HCT116 (cell line): ENCODE data around the gene CREG1.

Experiments used
- CEBPB ChIP-seq: IDR thresholded peaks from 2 replicates; pipeline ENCODE4 v1.6.1; 2012; ENCODE audit warnings: low read depth
- ELF1 ChIP-seq: IDR thresholded peaks from 2 replicates; pipeline ENCODE4 v1.6.1; 2012; ENCODE audit warnings: low read depth, borderline replicate concordance
- JUND ChIP-seq: IDR thresholded peaks from 2 replicates; pipeline ENCODE4 v1.6.1; 2012
- POLR2A ChIP-seq: IDR thresholded peaks from 2 replicates; pipeline ENCODE4 v1.7.0; 2011; ENCODE audit warnings: borderline replicate concordance; ENCODE audit not compliant: insufficient read depth, insufficient read length; ENCODE audit errors: extremely low read depth
- POLR2AphosphoS5 ChIP-seq: IDR thresholded peaks from 2 replicates; pipeline ENCODE4 v1.6.1; 2011; ENCODE audit warnings: mild to moderate bottlenecking, low read depth, low read length, moderate library complexity
- TF ChIP-seq, protein P1 (sequence below), 3 experiments: fragments of 200-600 bp in 1 of 3; sonication (generic) in 1 of 3; IDR thresholded peaks in 2 of 3; conservative IDR thresholded peaks in 1 of 3; 2 replicates each; pipeline ENCODE4 v1.5.1; 2012 to 2017; ENCODE audit warnings: low read depth in 2 of 3, low read length in 2 of 3, antibody characterized with exemption in 1 of 3, borderline replicate concordance in 1 of 3, control low read depth in 1 of 3, mild to moderate bottlenecking in 1 of 3, mixed read lengths in 1 of 3, mixed run types in 1 of 3, moderate library complexity in 1 of 3; ENCODE audit not compliant: insufficient read depth in 1 of 3

GRCh38 chr1:167584581-167584980 is 31.0 kb upstream of the CREG1 start:
- TF ChIP-seq ELF1 (no peak), JUND (no peak), POLR2AphosphoS5 (no peak), POLR2A (no peak), CEBPB (no peak)
- TF ChIP-seq, protein P1, sequence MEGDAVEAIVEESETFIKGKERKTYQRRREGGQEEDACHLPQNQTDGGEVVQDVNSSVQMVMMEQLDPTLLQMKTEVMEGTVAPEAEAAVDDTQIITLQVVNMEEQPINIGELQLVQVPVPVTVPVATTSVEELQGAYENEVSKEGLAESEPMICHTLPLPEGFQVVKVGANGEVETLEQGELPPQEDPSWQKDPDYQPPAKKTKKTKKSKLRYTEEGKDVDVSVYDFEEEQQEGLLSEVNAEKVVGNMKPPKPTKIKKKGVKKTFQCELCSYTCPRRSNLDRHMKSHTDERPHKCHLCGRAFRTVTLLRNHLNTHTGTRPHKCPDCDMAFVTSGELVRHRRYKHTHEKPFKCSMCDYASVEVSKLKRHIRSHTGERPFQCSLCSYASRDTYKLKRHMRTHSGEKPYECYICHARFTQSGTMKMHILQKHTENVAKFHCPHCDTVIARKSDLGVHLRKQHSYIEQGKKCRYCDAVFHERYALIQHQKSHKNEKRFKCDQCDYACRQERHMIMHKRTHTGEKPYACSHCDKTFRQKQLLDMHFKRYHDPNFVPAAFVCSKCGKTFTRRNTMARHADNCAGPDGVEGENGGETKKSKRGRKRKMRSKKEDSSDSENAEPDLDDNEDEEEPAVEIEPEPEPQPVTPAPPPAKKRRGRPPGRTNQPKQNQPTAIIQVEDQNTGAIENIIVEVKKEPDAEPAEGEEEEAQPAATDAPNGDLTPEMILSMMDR (IDR thresholded peaks at IDR 0.05 in 2 of 3, conservative IDR thresholded peaks at IDR 0.05 in 1 of 3; ENCODE audit: borderline replicate concordance in 1 of 3, insufficient read depth in 1 of 3, low read depth in 2 of 3, low read length in 2 of 3) = no peak
